ENCODE data around the gene YEATS2.

- TF ChIP-seq CTCF (IDR thresholded peaks at IDR 0.05) (no peak), POLR2A (IDR thresholded peaks at IDR 0.05) (no peak)
Observed at GRCh38 chr3:183730361-183730760, 32.8 kb downstream of the YEATS2 start.
